NOMO-1 (cell line): Measurements from ENCODE around the gene MAB21L3.
A peak's percentile ranks its signal among the peaks of the same experiment; 100 is the strongest.

Experiments used
- DNase-seq, 2 experiments: peaks; one replicate each; lab custom pipeline; 2025; ENCODE audit not compliant: unreplicated experiment in 2 of 2; lab: John Stamatoyannopoulos, UW

The MAB21L3 gene

DNA sequence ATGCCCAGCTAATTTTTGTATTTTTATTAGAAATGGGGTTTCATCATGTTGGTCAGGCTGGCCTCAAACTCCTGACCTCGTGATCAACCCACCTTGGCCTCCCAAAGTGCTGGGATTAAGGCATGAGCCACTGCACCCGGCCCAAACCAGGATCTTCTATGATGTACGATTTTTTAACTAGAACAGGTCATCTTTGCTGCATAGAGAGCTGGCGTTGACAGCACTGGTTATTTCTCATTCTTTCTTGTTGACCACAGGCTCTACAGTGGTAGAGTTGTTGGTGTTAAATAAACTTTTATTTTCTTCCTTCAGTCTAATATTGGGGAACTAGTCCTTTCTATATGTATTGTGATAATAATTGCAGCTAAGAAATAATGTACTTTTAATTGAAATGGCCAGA lies 3.8 kb upstream of the MAB21L3 start:
- DNase-seq, result no peak

DNA sequence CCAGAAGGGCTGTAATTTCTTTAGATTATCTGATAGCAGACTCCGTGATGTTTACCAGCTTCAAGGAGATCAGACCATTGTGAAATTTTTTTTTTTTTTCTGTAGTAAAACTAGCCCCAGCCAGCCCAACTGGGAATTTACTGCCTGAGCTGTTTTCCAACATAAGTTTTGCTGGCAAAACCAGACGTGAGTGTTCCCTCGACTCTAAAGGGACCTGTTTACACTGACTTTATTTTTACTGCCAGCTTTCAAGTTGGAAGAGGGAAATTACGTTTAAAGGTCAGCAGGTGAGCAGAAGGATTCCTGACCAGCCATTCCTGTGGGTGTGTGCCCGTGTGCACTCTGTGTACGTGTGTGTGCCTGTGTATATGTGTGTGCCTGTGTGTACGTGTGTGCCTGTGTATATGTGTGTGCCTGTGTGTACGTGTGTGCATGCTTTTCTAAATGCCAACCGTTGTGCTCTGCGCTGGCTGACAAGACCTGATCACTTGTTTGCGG lies 374 bp downstream of the MAB21L3 start:
- DNase-seq, result no peak

DNA sequence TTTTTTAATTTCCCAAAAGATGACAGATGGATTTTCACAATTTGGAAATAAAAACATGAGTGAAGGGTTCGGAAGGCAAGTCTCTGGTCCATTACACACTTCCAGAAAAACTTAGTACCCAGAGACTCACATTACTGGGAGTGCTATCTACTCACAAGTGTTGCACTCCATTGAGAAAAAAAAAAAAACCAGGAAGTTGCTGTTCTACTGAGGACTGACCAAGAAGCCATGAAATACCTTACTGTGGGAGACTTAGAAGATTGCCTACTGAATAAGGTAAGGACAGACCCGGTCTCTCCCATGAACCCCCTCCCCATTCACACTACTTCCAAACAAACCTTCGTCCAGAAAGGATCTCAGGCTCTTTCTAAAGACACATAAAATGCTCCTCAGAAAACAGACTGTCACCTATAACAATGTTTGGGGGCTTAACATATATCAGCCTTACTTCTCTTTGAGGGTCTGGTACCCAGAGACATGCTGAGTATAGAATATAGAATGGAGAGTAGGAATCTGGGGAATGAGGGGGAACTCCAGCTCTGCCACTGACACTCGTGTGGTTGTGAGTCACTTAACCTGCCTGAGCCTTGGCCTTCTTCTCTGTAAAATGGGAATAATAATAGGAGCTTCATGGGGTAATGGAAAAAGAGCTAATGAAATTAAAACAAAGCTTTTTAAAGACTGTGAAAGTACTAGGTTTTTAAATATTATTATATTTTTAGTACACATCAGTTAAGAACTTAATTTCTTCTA lies 1.4 kb downstream of the MAB21L3 start:
- DNase-seq, result no peak

DNA sequence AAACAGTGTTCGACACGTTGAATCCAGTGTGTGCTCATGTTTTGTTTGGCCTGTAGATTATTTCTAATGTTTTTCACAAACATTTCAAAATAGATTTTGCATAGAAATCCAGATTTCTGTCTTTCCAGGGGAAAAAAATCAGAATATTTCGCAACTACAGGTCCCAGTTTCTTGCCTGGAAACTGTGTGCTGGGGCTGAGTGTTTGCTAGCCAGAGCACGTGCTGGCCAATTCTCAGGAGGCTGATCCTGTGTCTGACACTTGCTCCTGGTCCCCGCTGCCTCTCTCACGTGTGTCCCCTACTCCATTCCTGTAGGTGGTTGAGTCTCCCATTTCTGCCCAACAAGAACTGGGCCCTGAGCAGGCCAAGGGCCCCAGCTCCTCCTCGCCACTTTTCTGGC lies 2.4 kb downstream of the MAB21L3 start:
- DNase-seq, result no peak

DNA sequence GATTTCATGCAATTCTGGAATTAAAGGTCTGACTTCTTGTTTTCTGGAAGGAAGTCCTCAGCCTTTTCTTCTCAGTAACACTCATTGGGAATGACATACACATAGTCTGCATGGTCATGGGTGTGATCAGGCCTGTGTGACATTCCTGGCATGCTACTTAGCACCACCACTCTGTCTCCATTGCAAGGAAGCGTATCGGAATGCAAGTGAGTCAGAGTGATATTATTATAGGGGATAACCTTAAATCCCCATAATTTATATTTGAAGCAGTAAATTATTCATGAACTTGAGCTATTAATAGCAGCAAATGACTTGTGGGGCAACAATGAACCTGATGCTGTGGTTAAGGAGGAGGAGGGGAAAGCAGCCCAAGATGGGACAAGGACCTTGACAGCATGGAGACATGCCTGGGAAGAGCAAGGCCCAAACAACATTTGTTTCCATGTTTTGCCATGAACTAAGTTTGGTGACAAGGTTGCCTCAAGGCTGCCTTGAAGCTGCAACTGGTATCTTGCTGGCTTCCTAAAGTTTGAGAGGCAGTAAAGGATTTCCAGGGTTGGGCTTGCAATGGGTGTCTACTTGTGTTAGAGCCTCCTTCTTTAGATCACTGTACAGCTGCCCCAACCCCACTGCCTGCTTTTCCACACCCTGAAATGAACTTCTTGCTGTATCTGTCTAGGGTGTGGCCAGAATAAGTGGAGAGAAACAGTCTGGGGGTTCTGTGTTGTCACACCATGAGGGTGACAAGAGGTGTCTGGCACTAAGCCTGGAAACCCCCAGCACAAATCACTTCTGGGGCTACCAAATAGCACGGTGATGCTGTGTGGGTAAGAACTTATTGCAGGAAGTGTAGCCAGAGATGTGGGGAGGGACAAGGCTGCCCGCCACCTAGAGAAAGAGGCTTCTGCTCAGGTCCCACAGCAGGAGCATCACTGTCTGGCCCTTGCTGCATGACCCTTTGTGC lies 4.6 kb downstream of the MAB21L3 start:
- DNase-seq, result no peak

DNA sequence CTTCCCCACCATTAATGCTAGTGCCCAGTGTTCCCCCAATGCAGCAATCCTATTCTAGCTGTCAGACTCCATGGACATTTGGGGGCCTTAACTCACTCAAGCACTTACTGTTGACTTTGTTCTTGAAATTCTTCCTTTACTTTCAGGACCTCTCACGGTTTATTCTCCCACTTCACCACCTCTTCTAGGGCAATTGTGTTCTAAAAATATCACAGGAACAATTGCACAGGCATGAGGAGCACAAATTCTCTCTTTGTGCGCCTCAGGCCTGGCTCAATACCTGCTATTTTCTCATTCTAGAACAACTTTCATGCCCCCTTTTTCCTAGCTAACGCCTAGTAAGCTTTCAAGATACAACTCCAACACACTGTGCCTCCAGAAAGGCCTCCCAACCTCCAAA lies 7.3 kb downstream of the MAB21L3 start:
- no peak for DNase-seq

DNA sequence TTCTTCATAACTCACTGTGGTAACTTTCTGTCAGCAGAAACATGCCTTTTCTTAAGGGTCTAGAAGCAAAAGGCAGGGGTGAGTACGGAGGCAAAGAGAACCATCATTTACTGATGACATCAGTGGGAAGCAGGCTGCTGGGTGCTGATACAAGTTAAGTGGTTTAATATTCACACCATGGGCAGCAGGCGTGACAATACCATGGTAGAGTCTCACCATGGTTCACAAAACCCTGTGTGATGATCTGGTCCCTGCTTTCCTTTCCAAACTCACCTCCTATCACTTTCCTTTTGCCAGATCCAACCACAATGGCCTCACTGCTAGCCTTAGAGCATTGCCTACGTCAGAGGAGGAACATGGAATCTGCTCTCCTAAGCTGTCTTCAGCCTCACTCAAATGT lies 8.7 kb downstream of the MAB21L3 start:
- DNase-seq, result no peak

DNA sequence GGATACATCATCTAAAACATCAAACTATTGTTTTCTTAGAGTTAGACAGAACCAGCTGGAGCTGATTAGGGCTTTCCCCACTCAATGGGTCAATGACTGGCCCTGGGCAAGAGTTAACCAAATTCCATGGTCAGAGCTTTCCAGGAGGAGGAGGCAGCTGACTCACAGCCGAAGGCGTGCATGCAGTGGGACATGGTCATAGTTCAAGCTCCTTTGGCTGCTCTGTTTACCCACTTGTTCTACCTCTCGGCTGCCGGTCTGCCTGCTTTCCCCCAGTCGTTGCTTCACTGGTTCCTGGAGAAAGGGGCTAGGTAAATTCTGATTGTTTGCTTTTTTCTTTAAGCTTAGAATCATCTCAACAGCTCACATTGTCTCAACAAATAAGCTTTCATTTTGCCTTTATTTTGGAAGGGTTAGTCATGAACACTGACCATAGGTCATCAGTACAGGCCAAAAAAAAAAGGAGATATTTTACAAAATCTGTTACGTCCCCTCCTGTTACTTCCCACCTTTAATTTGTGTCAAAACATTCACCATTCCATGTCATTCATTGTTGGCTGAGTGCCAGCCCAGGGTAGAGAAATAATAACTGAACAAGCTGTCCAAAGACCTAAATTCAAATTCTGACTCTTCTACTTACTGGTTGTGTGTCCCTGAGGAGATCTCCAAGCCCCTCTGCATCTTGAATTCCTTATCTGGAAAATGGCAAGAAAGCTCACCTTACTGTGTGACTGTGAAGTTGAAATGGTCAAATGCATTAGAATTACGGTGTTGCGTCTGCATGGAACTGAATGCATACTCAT lies 12.0 kb downstream of the MAB21L3 start:
- DNase-seq, result no peak

DNA sequence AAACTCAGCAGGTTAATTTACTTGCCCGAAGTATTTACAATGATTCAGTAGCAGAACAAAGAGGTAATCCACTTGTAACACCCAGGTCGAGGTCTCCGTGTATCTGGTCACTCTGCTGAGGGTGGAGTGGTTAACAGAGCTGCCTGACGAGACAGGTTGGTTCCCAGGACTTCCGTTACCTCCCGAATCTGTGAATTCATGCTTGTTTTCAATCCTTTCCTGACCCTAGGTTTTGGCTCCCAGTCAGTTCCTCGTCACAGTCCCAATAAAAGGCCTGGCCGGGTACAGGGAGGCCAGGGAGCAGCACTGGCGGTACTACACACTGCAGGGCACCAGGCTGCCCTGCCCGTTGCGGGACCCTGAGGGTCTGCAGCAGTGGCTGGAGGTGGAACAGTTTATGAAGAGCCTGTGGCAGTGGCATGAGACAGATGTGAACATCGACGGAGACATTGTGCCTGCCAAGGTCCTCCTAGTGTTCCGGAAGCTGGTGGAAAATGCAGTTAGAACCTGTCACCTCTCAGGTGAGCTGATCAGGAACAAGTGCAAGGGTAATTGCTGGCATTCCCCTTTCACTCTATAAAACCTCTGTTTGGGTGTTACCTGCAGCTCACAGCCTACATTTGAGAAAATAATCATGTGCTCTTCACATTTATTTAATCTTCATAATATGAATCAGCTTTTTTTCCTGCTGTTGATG lies 12.8 kb downstream of the MAB21L3 start:
- DNase-seq, result no peak

DNA sequence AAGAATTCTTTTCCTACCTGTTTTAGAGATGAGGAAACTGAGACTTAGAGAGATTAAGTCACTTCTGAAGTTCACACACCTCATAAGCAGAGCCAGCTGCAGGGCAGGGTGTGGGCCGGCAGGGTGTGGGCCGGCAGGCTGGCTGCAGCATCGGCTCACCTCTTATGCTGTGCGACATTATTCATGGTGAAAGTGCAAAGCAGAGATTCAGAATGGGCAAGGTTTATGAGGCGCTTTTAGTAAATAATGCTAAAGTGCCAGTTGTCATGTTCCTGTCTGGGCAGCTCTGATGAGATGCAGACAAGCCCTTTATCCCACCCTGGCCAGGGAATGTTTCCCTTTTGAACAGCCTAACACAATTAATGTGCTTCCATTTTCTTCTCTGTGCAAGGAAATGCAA lies 14.6 kb downstream of the MAB21L3 start:
- no peak for DNase-seq

DNA sequence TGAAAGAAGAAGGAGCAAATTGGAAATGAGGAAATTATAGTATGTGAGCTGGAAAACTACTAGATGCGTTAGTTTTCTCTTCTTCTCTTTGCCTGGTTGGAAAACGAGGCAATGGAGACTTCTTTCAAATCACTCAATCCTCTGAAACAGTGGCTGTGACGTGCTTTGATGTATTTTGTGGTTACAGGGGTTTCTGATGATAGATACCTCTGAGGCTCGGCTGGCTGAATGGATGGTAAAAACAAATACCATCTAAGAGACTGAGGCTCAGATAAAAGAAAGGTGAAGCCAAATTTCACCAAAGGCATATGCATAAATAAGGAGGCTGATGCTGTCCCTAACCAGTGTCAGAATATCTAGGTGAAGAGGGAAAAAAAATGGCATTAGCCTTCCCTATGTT lies 15.1 kb downstream of the MAB21L3 start:
- no peak for DNase-seq

DNA sequence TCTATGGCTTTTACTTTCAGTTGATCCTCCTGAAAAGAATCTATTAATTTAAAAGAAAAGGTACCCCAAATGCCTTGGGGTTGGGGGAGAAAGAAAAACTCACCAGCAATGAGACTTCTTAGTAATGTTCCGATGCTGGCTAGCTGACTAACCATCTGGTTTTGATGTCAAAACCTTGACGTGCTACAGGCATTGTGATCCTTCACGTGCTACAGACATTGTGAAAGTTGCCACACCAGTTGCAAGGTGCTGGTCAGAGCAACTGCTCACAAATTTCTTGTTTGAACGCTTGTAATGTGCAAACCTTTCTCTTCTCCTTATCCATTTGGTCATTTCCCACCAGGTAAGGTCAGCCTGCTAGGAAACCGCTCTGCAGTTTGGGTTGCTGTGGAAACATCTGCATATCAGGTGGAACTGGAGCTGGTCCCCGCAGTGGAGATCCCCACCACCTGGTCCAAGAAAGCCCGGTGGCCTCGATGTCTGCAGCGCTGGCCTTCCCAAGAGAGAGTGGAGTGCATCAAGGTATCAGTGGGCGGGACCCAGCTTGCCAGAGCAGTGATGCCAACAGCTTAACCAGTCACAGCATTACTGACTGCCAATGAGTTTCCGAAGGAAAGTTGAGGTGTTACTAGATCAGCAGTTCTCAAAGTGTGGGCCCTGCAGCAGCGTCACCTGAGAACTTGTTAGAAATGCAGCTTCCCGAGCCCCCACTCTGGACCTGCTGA lies 16.1 kb downstream of the MAB21L3 start:
- no peak for DNase-seq

DNA sequence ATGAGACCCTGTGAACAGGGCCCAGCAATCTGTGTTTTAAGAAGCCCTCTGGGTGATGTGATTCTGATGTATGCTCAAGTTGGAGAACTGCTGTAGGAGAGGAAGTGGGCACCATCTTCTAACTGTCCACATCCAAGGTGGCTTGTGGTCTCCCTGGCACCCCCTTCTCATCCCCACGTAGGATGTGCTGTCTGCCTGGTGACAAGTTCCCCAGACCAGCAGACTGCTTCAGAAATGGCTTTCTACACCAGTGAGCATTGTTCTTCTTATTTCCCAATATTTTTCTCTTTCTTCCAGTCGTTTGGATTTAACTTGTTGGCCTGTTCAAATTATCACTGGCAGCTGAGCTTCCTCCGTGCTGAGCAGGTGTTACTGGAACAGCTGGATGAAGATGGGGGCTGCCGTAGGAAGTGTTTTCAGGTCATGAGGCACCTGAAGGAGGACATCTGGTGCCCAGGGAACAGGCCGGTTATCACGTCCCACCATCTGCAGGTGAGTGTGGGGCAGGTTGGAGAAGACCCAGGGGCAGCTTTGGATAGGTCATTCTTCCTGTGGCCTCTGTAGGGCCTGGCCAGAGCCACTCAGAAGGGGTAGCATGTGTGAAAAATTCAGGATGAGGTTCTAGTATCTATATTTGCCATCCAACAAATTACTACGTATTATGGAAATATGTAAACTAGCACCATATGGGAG lies 16.8 kb downstream of the MAB21L3 start:
- DNase-seq, result no peak

DNA sequence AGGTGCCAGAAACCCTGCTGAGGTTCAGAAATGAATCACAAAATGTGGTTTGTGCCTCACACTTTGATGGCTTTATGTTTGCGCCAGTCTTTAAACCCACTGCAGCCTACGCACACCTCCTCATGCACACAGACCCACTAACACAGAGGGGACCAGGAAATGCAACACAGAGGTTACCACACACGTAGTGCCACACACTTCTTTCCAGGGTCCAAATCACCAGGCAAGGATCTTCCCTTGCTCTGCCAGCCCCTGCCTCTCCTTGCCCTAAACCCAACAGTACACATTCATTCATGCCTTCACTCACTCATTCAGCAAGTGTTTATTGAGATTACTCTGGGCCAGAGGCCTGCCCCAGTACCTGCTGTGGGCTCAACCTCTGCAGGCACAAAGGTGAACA lies 17.5 kb downstream of the MAB21L3 start:
- DNase-seq, result no peak

DNA sequence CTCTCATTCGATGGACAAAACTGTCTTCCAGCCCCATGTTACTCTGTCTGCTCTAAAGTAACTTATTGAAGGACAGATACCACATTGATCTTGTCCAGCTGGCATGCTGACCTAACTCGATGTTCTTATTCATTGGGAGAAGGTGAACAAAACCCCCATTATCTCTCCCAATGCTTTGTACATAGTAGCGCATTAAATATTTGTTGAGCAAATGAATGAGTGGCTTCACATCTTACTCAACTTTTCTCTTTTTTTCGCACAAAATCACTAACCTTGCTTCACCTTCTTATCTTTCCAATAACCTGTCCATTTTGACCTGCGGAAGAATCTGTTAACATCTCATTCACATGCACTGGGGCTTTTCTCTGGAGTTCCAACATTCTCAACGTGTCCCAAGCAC lies 18.3 kb downstream of the MAB21L3 start:
- DNase-seq, result no peak

DNA sequence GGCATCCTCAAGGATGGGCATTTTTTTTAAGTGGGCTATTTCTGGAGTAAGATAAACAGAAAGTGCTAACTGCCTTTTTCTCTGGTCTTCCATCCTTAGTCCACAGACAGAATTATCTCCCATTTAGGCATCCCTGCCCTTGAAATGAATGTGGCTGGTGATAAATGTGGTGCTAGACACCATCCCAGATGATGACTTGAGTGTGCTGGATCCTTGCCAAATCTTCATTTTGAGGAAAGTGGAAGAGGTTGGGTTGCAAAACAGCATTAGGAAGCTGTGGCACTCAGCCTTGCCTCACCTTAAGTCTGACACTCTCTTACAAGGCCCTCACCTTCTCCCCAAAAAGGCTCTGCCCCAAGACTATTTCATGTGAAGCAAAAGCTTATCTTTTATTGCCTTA lies 19.2 kb downstream of the MAB21L3 start:
- DNase-seq, result no peak

DNA sequence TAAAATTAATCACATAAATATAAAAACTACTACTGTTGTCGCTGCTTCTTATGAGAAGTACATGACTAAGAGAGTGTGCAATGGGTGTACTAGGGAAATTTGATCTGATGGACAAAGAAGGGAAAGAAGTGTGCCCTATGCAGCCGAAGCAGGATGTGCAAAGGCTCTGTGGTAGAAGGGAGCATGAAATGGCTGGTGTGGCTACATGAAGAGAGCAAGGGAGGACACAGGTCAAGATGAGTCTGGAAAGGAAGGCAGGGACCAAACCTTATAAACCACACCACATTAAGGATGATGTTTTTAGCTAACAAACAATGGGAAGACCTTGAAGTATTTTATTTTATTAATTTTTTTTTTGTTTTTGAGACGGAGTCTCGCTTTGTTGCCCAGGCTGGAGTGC lies 20.0 kb downstream of the MAB21L3 start:
- no peak for DNase-seq

DNA sequence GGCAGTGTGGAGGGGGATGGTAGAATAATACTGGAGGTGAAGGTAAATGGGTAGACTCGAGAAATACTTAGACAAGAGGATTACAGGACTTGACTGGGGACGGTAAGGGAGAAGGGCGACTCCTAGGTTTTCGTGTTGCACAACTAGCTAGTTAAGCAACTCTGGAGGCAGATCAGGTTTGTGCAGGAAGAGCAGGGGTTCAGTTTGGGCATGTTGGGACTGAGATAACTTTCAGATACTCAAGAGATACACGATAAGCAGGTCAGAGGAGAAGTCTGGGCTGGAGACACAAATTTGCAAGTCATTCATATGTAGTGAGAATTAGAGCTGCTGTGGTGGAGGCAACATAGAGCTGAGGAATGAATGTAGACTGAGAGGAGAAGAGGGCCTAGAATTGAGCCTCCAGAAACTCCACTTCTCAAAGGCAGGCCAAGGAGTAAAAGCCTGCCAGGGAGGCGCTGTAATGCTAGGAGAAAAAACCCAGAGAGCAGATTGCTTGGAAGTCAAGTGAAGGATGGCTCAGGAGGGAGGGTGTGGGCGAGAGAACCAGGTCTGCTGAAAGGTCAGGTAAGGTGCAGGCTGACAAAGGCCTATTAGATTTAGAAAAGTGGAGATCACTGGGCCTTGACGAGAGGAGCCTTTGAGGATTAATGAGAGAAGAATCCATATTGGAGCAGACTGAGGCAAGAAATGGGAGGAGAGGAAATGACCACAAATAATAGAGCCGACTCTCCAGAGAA lies 20.8 kb downstream of the MAB21L3 start:
- peak in 1 of 2 experiments; percentile 19 for DNase-seq
